ACC112 (cell line): Measurements from ENCODE around the gene LAMA2.

ENCODE experiments used
- H2AFZ ChIP-seq: fragments of 200-600 bp; sonication (generic); one replicate; pipeline ENCODE4 v1.6.0; 2017; ENCODE audit warnings: antibody characterized with exemption, low read length; ENCODE audit not compliant: unreplicated experiment
- H3K27ac ChIP-seq: fragments of 200-600 bp; sonication (generic); 2 replicates; pipeline ENCODE4 v1.5.1; 2014; ENCODE audit warnings: low read depth, mild to moderate bottlenecking, antibody characterized with exemption, low read length, moderate library complexity
- H3K27me3 ChIP-seq: fragments of 200-600 bp; sonication (generic); 2 replicates; pipeline ENCODE4 v1.6.1; 2014; ENCODE audit warnings: mild to moderate bottlenecking, antibody characterized with exemption, low read length, moderate library complexity, mixed read lengths; ENCODE audit not compliant: insufficient read depth
- H3K36me3 ChIP-seq: fragments of 200-600 bp; sonication (generic); 2 replicates; pipeline ENCODE4 v1.6.1; 2016; ENCODE audit warnings: mild to moderate bottlenecking, antibody characterized with exemption, low read length, moderate library complexity, mixed read lengths; ENCODE audit not compliant: insufficient read depth
- H3K4me1 ChIP-seq: fragments of 200-600 bp; sonication (generic); one replicate; pipeline ENCODE4 v1.6.1; 2016; ENCODE audit warnings: low read length, mixed read lengths; ENCODE audit not compliant: insufficient read depth, unreplicated experiment, control insufficient read depth
- H3K4me3 ChIP-seq: fragments of 200-600 bp; sonication (generic); 2 replicates; pipeline ENCODE4 v1.5.1; 2014; ENCODE audit warnings: mild to moderate bottlenecking, low read depth, low read length
- H3K79me2 ChIP-seq: fragments of 200-600 bp; sonication (generic); one replicate; pipeline ENCODE4 v1.6.0; 2016; ENCODE audit warnings: low read length; ENCODE audit not compliant: control insufficient read depth, unreplicated experiment, insufficient read depth

LAMA2 gene

DNA sequence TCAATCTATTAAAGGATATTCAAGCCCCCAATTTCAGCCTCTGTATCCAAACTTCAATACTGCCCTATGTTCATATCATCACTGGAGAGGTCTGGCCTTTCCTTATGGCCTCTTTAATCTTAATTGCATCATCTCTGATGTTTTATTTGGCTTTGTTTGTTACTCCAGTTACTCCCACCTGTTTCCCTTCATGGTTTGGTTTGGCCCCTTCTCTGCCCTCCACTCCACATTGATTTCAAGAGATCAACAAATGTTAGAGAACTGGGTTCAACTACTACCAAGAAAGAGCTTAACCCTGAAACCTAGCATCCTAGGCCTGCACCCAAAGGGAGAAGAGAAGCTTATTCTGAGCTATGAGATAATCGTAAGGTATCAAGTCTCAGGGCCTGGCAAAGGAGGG, 221.6 kb downstream of the LAMA2 start:
- Histone ChIP-seq H2AFZ (no peak overlapping the region), H3K4me1 (peaks cover 32% of the 10 kb centered on the region), H3K4me3 (no peak overlapping the region), H3K27me3 (no peaks in the 10 kb centered on the region), H3K36me3 (no peaks in the 10 kb centered on the region), H3K79me2 (no peaks in the 10 kb centered on the region), H3K27ac (peak overlapping the region; percentile 87)

DNA sequence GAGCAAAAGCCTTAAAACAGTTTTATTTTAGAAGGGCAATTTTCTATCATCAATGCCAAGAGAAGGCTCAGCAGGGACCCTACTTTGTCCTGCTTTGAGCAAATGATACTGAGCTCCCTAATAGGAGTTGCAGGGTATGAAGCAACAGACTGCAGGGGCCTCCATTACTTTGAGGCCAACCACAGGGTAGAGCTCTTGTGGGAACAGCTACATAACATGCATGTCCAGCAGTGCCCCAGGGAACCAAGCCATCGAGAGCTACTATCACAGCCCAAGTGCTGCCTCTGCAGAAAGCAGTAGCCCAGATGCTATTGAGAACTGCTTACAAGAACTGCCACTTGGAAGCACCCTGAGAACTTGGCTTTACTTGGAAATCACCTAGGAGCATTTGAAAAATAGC, 222.1 kb downstream of the LAMA2 start:
- Histone ChIP-seq H3K27me3 (no peaks in the 10 kb centered on the region), H3K27ac (peak overlapping the region; percentile 87), H2AFZ (peak overlapping the region; percentile 34), H3K4me1 (peaks cover 32% of the 10 kb centered on the region), H3K4me3 (no peak overlapping the region), H3K36me3 (no peaks in the 10 kb centered on the region), H3K79me2 (no peaks in the 10 kb centered on the region)

DNA sequence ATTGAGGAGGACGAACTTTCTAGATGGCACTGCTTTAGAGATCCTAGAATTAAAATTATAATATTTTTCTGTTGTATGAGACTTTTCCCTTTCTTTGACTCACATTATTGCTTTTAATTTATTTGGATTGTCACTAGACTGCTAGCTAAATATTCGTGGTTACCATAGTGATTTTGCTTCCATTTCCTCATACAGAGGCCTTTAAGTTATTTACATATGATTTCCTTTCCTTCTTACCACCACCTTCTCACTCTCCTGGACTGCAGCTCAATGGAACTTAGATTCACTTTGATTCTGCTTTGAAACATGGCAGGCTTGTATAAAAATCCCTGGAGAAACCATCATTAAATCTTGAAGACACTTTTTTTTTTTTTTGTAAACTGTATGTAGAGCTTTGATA, 222.9 kb downstream of the LAMA2 start:
- H3K4me3 ChIP-seq, result no peak overlapping the region
- H3K4me1 ChIP-seq, result peaks cover 32% of the 10 kb centered on the region
- peak overlapping the region; percentile 87 for H3K27ac ChIP-seq
- H2AFZ ChIP-seq, result no peak overlapping the region
- H3K79me2 ChIP-seq, result no peaks in the 10 kb centered on the region
- no peaks in the 10 kb centered on the region for H3K36me3 ChIP-seq
- no peaks in the 10 kb centered on the region for H3K27me3 ChIP-seq

DNA sequence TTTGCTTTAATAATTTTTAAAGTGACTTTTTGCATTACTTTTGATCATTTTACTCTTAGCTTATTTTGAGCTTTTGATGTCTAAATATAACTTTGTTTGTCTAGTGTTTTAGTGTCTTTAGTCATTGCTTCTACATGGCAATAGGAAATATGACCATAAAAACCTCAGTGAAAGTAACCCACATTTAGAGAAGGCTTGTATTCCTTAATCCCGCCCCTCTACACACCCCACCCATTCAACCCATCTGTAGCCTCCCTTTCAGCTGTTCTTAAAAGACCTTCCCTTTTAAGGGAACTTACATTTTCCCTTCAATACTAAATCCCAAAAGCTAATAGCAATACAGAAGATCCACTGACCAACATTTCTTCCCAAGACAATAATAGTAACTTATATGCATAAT, 225.4 kb downstream of the LAMA2 start:
- no peaks in the 10 kb centered on the region for H3K36me3 ChIP-seq
- H3K4me1 ChIP-seq, result peaks cover 24% of the 10 kb centered on the region
- no peak overlapping the region for H2AFZ ChIP-seq
- H3K79me2 ChIP-seq, result no peaks in the 10 kb centered on the region
- H3K27me3 ChIP-seq, result no peaks in the 10 kb centered on the region
- no peak overlapping the region for H3K27ac ChIP-seq
- H3K4me3 ChIP-seq, result no peak overlapping the region

DNA sequence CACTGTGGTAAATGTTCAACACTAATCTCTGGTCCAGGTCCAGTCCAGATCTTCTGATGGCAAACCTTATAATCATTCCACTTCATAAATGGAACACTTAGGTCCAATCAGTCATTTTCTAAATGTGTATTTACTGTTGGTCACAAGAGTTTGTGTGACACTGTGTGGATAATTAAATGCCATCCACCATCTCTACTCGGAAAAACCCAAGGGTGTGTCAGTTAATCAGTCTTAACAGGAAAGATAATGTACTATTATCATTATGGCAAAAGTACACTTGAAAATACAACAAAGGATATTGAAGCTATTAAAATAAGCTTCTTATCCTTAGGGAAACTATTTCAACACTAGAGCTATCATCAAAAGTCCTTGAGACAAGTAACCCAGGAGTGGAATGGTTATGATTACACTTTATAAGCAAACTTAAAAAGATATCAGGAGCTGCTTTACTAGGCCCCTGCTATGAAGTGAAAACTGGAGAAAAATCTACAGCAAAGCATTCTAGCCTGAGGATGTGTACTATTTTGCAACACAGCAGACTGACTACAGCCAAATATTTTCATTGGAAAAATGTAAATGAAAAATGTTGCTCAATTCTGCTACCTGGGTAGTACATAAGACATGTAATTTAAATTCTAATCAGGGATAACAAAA, 227.9 kb downstream of the LAMA2 start:
- H3K79me2 ChIP-seq, result no peaks in the 10 kb centered on the region
- no peak overlapping the region for H2AFZ ChIP-seq
- no peak overlapping the region for H3K4me3 ChIP-seq
- H3K4me1 ChIP-seq, result peaks cover 9% of the 10 kb centered on the region
- H3K27ac ChIP-seq, result no peak overlapping the region
- no peaks in the 10 kb centered on the region for H3K27me3 ChIP-seq
- no peaks in the 10 kb centered on the region for H3K36me3 ChIP-seq

DNA sequence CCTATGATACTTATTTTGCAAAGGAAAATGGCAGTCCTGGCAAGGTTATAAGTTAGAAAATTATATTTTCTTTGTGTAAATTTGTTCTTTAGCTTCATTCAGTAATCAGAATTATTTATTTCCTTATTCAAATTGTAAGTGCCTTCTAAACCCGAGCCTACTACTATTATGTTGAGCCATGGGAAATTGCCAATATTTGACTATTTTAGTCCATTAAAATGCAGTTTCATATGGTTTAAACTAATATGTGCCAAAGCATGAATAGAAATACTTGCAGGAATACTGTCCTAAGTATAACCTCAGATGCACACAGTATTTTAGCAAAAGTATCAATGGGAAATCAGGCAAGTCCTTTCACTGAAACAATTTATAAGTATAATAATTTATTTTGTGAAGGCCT, 228.4 kb downstream of the LAMA2 start:
- Histone ChIP-seq H3K36me3 (no peaks in the 10 kb centered on the region), H3K4me3 (no peak overlapping the region), H3K27me3 (no peaks in the 10 kb centered on the region), H2AFZ (no peak overlapping the region), H3K79me2 (no peaks in the 10 kb centered on the region), H3K4me1 (peaks cover 4% of the 10 kb centered on the region), H3K27ac (no peak overlapping the region)

DNA sequence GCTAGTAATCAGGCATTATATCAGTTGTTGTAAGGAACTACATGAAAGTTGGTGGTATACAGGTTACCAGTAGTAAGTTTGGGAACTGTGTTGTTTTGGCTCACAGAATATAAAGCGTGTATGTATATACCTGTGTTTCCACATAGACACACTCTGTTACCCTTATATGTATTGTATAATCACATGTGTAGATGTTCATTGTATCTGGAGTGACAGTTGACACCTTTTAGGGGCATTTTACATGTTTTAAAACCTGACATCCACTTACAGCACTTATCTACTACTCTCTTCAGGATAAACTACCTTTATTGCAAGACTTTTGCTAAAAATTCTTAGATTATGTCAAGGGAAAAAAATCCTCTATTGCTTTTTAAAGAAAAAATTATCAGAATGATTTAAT, 228.9 kb downstream of the LAMA2 start:
- Histone ChIP-seq H2AFZ (no peak overlapping the region), H3K4me3 (no peak overlapping the region)

DNA sequence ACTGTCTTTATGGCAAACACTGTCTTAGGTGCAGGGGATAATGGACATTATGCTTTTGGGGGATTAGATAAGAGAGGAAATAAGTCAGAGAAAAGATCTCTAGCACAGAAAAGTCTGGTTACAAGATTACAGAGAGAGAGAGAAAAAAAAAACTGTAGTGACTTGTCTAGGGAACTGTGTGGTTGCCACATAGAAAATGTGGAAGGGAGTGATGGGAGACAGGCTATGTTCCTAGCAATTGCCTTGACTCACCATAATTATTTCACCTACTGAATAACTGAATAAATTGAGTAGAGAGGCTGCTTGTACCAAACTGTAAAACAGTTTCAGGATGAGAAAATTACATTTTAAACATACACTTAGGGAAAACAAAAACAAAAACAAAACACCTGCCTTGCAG, 229.7 kb downstream of the LAMA2 start:
- Histone ChIP-seq H3K79me2 (no peaks in the 10 kb centered on the region), H3K27ac (no peak overlapping the region), H3K4me1 (peaks cover 4% of the 10 kb centered on the region), H2AFZ (no peak overlapping the region), H3K4me3 (no peak overlapping the region), H3K27me3 (no peaks in the 10 kb centered on the region), H3K36me3 (no peaks in the 10 kb centered on the region)

More for the DNA sequence above, 228.9 kb downstream of the LAMA2 start:
- Histone ChIP-seq H3K79me2 (no peaks in the 10 kb centered on the region), H3K27me3 (no peaks in the 10 kb centered on the region), H3K36me3 (no peaks in the 10 kb centered on the region), H3K27ac (no peak overlapping the region), H3K4me1 (peaks cover 4% of the 10 kb centered on the region)

DNA sequence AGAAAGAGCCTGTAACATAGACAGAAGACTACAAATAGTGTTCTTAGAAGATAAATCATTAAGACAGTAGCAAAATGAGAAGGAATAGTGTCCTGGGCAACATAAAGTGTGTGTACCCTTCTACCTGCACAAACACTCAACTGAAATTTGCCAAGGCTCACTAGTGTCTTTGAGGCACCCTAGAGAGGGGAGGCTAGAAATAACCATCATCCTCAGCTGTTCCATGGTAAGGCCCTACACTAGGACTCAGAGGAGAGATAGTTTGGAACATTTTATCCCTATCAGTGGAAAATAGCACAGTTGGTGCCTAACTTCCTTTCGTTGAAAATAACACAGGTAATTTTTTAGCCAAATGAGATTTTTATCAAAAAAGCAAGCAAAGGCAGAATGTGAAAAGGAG, 230.7 kb downstream of the LAMA2 start:
- H3K36me3 ChIP-seq, result no peaks in the 10 kb centered on the region
- H3K79me2 ChIP-seq, result no peaks in the 10 kb centered on the region
- no peak overlapping the region for H3K27ac ChIP-seq
- peaks cover 4% of the 10 kb centered on the region for H3K4me1 ChIP-seq
- no peak overlapping the region for H2AFZ ChIP-seq
- H3K27me3 ChIP-seq, result no peaks in the 10 kb centered on the region
- H3K4me3 ChIP-seq, result no peak overlapping the region

DNA sequence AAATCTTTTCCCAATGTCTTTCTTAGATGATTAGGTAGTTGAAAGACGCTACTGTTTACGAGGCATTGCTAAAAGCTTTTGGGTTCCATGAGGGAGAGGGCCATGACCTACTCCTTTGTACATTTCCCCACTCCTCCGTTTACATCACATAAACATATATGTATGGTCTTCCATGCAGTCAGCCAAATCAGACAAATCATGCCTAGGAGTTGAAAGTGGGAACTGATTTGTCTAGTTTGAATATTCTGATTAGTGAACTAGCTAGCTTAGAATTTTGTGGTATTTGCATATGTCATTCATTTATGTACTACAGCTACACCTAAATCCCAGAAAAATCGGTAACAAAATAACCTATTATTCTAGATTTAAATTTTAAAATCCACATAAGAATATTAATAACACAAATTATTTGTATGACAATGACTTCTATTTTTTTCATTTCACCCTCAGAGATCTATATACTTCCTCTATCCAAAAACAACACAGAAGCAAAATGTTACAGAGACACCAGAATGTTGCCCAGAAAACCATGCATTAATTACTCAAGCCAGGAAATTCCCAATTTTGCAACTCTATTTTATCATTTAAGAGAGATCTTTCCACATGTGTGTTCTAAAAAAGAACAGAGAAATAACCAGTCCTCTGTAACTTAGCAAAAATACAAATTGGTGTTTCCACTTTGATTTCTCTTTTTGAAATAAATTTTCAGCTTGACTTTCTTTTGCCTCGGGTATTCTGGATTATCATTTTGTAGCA, 231.9 kb downstream of the LAMA2 start:
- no peaks in the 10 kb centered on the region for H3K79me2 ChIP-seq
- no peaks in the 10 kb centered on the region for H3K36me3 ChIP-seq

DNA sequence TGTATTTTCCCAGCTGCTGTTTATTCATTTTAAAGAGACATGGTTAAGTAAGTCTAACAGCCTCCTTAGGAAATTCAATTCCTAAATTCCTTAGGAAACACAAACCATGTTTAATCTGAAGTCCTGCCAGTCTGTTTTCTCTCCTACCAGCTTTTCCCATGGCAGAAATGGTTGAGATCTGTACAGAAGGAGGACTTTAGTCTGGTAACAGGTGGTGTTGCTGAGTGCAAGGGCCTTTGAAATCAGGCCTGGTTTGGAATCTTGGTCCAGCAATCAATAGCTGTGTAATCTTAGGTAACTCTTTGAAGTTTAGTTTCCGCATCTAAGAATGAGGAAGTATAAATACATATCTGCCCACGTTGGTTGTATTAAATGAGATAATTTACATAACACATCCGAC, 232.5 kb downstream of the LAMA2 start:
- Histone ChIP-seq H3K79me2 (no peaks in the 10 kb centered on the region), H3K27ac (no peak overlapping the region), H2AFZ (no peak overlapping the region), H3K27me3 (no peaks in the 10 kb centered on the region), H3K4me1 (peaks cover 4% of the 10 kb centered on the region), H3K36me3 (no peaks in the 10 kb centered on the region), H3K4me3 (no peak overlapping the region)

More for the DNA sequence above, 231.9 kb downstream of the LAMA2 start:
- Histone ChIP-seq H3K27me3 (no peaks in the 10 kb centered on the region), H3K4me1 (peaks cover 4% of the 10 kb centered on the region), H3K4me3 (no peak overlapping the region), H3K27ac (no peak overlapping the region), H2AFZ (no peak overlapping the region)
